Left lobe of liver (tissue), 2 donors: ENCODE results near the gene EHD4. TPM values are rescaled to one million over a fixed set of nuclear protein-coding genes. Genes with fewer than 3 reads are reported as not detected.

Experiments
- ATAC-seq: fragments of 200-7000 bp; cut with Tn5 transposase; one replicate; pipeline ENCODE4 v1.9.1; 2020; ENCODE audit warnings: mild to moderate bottlenecking, moderate library complexity
- DNase-seq: peaks from one replicate; pipeline ENCODE4 v3.0.0-alpha.2; 2020; ENCODE audit warnings: low spot score
- total RNA-seq: library from RNA; stranded (reverse); gene quantifications from one replicate; pipeline ENCODE4 v1.2.1, GENCODE V29; 2021
- donor health status: DM: no; HTN: no; CAD: no; lungs with moderate emphysema.
- donor health status: DM: no; HTN: yes; CAD: no.

EHD4 gene
- total RNA-seq, 1 donor from 2014 or later = 5.3 TPM

DNA sequence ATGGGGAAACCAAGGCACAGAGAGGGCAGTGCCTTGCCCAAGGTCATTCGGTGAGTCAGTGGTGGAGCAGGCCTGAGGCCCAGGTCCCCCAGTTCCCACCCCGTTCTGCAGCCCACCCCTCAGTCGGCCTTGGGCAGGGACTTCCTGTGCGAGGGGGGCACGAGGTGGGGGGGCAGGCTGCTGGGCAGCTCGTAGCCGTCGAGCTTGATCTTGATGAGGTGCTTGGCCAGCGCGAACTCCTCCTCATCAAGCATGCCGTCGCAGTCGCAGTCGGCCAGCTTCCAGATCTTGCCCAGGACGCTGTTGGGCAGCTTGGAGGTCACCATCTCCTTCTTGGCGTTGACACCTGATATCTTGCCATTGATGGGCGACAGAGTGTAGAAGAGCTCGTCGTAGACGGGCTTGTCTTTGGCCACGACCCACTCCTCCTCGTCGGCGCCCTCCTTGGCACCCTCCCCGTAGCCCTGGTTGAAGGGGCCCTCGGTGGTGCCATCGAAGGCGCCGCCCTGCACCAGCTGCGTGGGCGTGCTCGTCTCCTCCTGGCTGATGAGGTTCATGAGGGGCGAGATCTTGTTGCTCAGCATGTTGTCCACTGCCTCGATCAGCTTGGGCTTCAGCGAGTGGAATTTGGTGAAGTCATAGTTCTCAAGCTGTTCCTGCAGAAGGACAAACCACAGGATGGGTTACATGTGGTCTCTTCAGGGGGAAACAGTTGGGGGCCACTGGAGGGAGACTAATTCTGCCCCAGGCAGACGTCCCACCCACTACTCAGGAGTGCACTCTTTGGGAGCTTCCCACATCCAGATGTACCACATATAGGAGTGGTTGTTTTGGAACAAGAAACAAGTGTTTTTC lies 71.6 kb downstream of the EHD4 start:
- DNase-seq (no peak), ATAC-seq (no peak)

DNA sequence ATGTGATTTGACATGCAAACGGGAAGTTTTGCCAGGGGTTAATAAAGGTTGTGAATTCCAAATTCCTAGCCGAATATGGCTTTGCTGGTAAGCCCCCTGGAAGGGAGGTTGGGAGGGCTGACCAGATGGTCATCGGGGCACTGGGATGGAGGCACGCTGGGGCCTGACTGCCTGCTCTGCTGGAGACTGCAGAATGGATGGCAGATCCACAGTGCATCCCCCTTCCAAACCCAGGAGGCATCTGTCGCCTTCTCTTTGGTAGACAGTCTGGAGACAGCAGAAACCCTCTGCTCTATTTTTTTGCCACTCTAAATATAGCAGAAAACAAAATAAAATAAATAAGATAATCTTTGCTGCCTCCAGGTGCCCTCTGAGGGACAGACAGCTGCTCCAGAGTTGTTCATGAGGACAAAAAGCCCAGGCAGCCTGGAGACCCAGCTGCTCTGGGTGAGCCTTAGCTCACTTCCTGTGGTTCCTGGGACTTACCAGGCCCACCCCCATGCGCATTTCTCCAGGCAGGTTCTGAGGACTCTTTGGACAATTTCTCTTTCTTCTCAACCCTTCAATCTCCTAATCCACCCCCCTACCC lies 72.4 kb downstream of the EHD4 start:
- ATAC-seq (no peak), DNase-seq (no peak)

DNA sequence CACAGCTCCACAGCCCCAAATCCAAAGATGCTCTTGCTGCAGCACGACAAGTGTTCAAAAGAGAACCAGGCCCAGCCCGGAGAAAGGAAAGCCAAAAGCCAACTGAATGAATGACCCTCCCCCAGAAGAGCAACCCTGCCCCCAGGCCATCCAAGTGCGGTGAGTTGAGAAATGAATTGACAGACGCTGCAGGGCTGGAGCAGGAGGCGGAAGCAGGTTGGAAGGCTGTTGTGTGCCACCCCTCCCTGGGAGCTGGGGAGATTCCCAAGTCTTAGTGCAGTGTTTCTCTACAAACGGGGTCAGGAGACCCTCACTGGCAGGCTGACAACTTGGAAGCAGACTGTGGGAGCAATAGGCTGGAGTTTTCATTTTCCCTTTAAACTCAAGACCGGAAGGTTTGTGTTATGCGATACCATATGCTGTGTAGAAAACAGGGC lies 75.0 kb downstream of the EHD4 start:
- DNase-seq = no peak
- no peak for ATAC-seq

DNA sequence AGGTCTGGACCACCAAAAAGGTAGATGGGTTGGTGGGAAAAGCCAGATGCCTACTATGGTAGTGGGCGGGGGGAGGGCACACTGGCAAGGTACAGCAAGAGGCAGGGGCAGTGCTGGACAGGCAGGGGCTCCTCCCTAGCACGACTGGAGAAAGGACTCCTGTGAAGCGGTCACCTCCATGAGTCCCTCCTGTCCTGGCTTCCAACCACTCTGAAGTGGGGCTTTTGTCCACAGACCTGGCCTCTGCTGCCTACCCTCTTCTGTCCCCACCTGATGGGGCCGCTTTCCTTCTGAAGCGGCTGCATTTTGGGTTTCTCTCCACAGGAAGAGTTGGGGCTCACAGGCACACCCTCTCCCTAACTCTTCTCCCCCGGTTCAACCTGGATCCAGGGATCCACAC lies 75.8 kb downstream of the EHD4 start:
- ATAC-seq = no peak
- DNase-seq = no peak

DNA sequence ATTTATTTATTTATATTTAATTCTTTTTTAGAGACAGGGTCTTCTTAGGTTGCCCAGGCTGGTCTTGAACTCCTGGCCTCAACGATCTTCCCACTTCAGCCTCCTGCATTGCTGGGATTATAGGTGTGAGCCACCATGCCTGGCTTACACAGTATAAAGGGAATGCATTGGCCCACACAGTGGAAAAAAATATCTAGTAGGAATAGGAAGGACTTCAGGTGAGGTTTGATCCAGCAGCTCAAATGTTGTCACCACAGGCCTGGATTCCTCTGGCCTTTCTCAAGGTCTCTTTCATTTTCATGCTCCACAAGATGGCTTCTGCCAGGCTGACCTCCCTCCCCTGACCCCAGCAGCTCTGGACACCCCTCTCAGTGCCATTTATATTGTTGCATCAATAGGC lies 76.4 kb downstream of the EHD4 start:
- DNase-seq (no peak), ATAC-seq (no peak)

DNA sequence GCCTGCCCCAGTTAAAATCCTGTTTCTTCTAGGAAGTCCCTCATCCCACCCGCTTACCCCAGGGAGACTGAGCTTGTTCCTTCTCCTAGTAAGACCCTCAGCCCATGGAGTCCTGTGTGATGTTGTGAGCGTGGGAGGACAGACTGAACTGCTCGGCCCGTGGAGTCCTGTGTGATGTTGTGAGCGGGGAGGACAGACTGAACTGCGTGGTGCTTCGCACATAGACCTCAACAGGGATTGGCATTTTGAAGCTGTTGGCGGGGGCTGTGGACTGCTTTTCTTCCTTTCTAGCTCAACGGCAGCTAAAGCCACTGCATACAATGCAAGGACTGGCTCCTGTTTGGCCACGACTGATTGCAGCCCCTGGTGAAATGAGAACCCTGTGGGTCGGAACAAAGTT lies 76.9 kb downstream of the EHD4 start:
- ATAC-seq (no peak), DNase-seq (no peak)

DNA sequence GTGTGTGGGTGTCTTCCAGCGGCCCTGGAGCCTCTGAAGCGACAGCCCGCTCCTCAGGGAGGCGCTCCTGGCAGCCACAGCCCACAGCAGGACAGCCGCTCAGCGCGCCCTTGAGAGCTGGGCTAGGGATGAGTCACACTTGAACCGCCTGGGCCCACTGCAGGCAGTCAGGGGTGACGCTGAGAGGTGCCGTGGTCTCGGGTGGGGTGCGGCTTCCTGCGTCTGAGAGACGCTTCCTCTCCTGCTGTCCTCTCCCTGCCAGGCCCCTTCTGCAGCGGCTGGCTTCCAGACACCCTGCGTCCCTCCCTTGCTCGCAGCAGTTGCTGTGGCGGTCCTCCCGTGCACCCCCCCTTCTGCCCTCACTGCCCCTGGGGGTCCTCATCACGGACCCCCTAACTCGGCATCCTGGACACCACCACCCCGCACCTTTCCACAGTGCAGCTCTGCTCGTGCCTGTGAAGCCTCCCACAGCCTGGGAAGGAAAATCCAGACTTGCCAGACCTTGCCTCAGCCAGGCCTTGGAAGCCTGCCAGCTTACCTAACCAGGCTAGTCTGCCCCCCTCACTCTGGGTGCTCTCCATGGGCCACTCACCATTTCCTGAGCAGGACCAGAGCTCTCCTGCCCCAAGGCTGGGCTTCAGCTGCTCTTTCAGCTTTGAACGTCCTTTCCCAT lies 77.4 kb downstream of the EHD4 start:
- DNase-seq (no peak), ATAC-seq (peak; percentile 30)

DNA sequence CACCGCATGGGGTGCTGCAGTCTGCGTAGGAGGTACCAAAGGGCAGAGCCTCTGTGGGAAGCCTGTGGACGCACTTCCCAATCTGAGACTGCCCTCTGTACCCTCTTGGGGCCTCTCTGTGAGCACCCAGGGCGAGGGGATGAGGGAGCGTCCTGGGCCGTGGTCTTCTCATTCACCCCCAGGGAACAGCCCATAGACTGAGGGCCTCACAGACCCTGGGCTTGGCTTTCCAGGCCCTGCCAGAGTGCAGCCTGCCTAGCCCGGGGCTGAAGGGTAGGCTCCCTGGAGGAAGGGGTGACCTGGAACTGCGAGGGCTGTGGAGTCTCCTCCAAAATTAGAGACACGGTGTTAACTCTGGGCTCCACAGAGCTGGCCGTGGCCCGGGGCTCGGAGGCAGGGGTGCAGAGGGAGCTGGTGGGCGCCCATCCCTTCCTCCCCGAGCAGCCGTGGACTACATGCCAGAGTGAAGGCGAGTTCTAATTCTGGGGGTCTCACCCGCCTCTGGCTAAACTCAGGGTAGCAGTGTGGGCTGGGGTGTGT lies 78.0 kb downstream of the EHD4 start:
- DNase-seq (no peak), ATAC-seq (no peak)

DNA sequence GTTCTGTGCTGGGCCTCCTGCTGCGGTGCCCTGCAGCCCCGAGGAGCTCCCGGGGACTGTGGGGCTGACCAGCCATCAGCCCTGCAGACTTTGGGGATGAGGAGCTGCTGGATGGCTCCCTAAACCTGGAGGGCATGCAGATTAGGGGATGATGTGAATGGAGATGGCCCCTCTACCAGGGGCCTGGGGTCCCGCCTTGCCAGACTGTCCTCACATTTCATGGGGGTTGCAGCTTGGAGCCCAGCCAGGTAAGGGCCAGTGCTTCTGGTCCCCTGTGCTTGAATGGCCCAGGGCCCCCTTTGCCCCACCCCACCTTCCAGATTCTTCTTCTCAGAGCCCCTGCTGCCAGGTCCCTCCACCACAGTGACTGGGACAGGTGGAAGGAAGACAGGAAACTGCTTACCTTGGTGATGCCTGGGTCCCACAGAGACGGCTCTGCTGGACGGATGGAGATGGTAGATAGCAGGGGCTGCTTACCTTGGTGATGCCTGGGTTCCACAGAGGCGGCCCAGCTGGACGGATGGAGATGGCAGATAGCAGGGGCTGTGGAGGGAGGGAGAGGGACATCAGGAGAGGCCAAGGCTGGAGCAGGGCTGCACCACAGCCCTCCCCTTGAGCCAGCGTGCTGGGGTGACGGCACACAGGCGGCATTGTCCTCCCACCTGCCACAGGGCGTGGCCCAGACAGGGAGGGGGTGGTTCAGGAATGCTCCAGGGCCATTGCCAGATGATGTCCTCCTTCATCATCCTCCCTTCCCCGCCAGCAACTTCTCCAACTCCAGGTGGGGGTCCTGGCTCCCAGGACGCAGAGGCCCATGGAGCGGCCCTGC lies 78.7 kb downstream of the EHD4 start, which contains the start of gene SPTBN5:
Gene SPTBN5, minus strand, starts transcription at position 632 of the 829 bp plus-strand sequence. Its CDS starts 556 bp downstream, at position 76.
- DNase-seq (no peak), ATAC-seq (no peak)

DNA sequence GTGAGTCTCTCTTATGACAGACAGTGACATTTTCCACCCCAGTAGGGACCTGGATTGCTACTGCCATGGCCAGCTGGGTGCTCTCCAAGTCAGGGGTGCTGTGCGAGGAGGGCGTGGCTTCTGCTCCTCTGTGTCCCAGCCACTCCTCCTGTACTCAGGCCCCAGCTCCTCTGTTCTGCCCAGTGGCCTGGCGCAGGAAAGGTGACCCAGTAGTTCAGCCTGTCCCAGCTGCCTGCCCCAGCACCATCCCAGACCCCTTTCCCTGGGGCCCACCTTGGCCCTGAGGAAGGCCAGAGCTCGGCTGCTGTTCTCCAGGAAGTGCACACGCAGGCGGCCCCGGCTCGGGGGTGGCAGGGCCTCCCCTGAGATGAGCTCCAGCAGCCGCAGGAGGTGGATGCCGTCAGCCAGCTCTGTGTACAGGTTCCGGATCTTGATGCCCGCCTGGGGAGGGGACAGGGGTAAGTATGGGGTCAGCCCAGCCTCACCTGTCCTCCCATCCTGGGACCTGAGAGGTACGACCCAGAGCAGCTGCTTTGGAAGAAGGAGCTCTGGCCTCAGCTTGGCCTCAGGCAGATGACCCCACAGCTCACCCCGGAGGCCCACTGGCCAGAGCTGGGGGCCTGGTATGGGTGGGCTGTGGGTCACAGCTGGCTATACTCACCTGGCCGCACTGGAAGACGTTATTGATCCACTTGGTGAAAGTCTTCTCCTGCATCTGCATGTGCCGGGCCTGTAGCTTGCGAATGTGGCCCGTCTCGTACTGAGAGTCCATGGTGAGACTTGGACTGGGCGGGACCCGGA lies 79.5 kb downstream of the EHD4 start:
- peak; percentile 95 for ATAC-seq
- DNase-seq = peak; percentile 95

DNA sequence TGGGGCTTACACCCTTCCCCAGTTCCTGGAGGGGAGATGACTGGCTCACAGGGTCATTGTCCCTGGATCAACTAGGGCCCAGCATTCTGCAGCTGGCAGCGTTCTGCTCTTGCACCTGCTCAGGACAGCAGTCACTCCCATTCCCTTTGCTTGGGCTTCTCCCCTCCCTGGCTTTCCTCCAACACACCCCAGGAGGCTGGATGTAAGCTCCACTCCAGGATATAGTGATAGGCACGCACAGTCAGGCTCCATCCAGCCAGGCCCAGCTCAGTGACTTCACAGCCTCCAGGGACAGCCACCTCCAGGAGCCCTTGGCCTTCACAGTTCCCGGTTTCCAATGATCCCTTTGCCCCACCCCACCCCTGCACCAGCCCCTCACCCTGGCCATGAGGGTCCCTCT lies 80.4 kb downstream of the EHD4 start:
- ATAC-seq = peak; percentile 2
- no peak for DNase-seq

DNA sequence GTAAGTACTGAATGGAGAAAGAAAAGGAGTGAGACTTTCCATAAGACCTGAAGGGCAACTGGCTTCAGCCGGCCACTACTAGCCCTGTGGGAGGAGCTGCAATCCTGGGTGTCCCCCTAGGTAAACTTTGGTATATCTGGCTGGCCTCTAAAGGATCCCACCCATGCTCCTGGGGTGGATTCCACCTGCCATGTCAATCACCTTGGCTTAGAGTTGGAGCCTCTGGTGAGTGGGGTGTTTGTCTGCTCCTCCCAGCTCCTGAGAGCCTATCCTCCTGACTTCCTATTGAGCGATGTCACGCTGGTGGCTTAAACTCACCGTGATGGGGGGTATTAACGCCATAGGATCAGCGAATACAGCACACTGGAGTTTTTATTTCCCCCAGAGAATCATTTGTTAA lies 81.1 kb downstream of the EHD4 start:
- no peak for ATAC-seq

DNA sequence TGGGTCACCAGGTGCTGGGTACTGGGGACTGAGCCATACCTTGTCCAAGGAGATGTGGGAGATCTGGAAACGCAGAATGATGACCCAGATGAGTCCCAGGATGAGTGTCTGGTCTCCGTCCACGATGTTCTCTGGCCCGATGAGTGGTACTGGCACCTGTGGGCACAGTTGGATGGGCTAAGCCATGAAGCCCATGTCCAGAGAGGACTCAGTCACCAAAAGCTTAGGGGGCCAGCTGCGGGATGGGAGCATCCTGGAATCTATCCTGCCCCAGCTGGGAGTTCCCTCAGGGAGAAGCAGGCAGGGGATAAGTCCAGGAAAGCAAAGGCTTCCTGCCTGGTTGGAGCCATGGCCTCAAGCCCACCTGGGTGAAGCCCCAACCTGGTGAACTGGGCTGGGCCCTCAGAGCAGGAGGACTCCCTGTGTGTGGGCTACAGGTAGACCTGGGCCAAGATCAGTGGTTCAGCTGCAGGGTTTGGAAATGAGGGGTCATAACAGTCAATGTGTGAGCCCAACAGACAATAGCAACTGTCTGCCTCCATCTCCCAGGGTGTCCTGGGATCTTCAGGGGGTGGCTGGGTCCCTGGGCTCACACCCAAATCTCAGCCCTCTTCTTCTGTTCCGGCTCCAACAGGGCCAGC lies 82.2 kb downstream of the EHD4 start:
- ATAC-seq (no peak), DNase-seq (no peak)

More for the DNA sequence above, 81.1 kb downstream of the EHD4 start:
- DNase-seq = no peak

DNA sequence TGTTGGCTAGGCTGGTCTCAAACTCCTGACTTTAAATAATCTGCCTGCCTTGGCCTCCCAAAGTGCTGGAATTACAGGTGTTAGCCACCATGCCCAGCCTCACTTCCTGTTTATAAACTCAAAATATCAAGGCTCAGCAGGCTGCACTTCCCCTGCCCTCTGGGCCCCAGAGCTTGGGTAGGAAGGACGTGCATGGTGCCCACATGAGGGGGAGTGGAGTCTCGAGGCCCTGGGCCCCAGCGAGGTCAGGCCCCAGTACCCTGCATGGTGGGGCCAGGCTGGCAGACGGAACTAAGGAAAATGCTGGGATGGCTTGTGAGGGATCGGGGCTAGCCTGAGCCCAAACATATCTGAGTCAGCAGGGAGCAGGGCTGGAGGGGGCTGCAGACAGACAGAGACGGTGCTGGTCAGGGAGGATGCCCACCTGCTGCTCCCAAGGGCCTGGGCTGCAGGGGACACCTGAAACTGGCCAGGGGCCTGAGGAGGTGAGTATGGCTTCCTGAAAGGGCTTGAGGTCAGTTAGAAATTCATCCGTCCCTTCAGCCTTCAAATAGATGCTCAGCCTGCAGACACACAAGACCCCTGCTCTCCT lies 83.6 kb downstream of the EHD4 start:
- DNase-seq = no peak
- ATAC-seq = no peak

DNA sequence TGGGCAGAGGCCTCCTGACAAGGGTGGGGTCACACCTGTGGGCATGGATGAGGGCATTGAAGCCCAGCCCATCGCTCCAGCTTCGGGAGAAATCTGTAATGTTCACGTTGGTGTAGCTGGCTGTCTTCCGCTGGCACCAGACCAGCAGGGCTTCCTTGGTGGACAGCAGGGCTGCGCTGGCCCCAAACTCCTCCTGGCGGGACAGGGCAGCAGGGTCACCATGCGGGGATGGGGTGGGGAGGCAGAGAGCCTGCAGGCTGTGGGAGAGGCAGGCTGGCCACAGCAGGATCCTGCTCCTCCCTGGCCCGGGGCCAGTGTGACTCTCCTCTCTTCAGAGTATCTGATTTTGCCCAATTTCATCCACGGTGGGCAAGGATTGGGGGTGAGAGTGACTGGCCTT lies 84.5 kb downstream of the EHD4 start:
- ATAC-seq (no peak), DNase-seq (no peak)

DNA sequence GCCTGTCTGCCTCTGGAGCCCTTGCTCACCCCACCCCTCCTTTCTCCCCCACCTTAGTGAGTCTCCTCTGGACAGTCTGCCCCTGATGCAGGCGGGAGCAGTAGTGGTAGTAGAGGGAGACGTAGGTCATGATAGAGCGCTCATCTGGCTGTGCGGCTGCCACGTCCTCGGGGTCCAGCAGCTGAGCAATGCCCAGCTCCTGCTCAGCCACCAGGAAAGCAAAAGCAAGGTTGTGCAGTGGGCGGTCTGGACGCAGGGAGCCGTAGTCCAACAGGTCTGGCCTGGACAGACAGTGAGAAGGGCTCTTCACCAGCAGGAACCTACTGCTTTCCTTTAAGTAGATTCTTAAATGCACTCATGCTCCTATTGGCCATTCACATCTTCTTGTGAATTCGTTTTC lies 85.2 kb downstream of the EHD4 start:
- DNase-seq (no peak), ATAC-seq (no peak)

DNA sequence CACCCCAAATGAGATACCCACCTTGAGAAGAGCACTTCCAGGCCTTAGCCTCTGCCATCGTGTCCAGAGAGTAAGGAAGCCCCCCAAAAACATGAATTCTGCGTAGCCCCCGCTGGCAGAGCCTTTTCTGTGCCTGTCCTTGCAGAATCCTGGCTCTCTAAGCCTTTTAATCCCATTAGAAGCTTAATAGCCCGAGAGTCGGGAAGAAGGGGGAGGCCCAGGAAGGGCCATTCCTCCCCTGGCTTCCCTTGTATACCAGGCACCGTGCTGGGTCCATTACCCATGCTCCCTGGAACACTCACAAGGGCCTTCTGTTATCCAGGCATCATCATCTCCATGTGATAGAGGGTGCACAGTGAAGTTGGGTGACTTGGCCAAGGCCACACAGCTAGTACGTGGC lies 85.6 kb downstream of the EHD4 start:
- DNase-seq (no peak), ATAC-seq (no peak)

DNA sequence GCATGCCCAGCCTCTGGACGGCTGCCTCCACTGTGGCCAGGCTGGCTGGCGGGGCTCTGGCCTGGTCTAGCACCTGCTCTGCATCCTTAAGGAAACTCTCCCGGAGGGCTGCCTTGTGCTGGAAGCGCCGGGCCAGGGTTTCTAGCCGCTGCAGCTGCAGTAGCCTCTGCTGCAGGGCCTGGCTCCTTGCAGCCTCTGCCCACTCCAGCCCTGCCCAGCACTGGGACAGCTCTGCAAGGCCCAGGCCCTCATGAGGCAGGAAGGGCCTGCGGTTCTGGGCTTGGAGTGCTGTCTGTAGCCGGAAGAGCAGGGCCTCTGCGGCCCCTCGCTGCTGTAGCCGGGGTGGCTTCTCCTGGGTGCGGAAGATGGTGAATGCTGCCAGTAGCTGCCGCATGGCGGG lies 86.5 kb downstream of the EHD4 start:
- DNase-seq (no peak), ATAC-seq (no peak)

DNA sequence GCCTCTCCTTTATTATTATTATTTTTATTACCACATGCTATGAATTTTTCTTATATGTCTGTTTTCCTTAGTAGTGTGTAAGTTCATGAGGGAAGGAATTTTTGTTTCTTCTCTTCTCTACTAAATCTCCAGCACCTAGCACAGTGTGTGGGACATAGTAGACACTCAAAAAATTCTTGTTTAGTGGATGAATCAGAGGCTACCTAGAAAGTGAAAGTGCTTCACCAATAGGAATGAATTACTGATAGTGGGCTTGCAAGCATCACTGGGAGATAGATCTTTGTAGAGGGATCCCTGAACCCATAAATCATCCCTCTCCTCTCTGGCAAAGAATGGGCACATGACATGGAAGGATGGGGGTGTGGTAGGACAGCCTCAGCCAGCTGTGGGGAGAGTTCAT lies 87.0 kb downstream of the EHD4 start:
- no peak for DNase-seq
- ATAC-seq = no peak
